ENCODE measurements around the gene HSPA12B. TPM values are rescaled to one million over a fixed set of nuclear protein-coding genes. Genes with fewer than 3 reads are reported as not detected.

Gene HSPA12B
- total RNA-seq, 2 donors from 2014 or later: 1.5 to 1.7 TPM

DNA sequence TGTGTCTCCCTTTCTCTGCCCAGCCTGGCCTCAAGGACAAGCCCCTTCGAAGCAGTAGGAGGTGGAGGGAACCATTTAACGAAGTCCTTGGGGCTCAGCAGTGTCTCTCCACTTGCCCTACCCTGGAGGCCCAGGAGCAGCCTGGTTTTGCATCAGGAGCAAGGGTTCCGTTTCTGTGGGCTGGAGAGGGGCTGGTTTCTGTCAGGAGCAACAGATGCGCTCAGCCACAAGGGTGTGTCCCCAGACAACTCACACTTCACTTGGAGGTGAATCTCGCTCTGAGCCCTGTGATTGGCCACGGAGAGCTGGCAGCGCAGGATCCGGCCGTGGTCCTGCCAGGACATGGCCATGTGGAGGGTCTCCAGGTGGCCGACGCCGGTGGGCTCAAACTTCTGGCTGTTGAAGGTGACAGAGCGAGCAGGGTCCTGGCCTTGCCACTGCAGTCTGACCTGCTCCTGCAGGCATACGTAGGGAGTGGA, 27.0 kb upstream of the HSPA12B start:
- intact Hi-C loops (cut with DNase I): no loop called here
- Histone ChIP-seq H3K4me3 (no peak overlapping the region), H3K27me3 (no peaks in the 10 kb centered on the region), H3K9me3 (no peaks in the 10 kb centered on the region), H3K4me1 (no peaks in the 10 kb centered on the region), H3K27ac (no peak overlapping the region), H3K9ac (ENCODE audit: low read depth in 2 of 2, low read length in 2 of 2) (no peak overlapping the region), H3K36me3 (no peaks in the 10 kb centered on the region)
- TF ChIP-seq CTCF (IDR thresholded peaks at IDR 0.05): no peak
- no peak for DNase-seq

DNA sequence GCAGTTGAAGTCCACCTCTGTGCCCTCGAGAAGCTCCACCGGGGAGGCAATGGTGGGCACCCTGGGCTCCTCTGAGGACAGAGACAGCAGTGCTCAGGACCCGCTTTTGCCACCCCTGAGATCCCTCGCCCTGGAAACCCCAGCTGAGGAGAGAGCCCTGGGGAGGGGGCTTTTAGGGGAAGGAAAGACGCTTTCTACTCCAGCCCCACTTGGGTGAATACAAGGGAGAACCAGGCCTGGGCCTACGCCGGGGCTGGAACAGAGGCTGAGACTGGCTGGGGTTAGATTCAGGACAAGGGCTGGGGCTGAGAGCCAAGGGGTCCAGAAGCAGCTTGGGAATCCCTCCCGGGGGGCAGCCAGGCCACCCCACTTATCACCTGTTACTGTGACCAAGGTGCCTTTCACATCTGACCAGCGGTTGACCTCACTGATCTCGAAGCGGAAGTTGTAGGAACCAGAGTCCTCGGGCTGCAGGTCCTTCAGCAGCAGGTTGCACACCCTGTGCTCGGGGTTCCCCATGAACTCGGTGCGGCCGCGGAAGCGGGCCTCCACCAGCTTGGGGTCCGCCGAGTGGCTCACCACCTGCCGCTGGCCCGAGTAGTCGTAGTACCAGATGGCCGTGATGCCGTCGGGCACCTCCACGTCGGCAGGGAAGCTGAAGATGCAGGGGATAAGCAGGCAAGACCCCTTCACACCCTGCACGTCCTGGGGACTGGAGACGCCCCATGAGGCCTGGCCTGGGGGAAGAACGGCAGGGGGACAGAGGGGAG, 26.3 kb upstream of the HSPA12B start:
- H3K27me3 ChIP-seq: no peaks in the 10 kb centered on the region
- no peak for TF ChIP-seq CTCF (IDR thresholded peaks at IDR 0.05)
- H3K9ac ChIP-seq (ENCODE audit: low read depth in 2 of 2, low read length in 2 of 2): no peak overlapping the region
- H3K4me1 ChIP-seq: no peaks in the 10 kb centered on the region
- no peaks in the 10 kb centered on the region for H3K9me3 ChIP-seq
- no peaks in the 10 kb centered on the region for H3K36me3 ChIP-seq
- no peak overlapping the region for H3K4me3 ChIP-seq
- no peak for DNase-seq
- intact Hi-C loops (cut with DNase I): no loop called here
- no peak overlapping the region for H3K27ac ChIP-seq

DNA sequence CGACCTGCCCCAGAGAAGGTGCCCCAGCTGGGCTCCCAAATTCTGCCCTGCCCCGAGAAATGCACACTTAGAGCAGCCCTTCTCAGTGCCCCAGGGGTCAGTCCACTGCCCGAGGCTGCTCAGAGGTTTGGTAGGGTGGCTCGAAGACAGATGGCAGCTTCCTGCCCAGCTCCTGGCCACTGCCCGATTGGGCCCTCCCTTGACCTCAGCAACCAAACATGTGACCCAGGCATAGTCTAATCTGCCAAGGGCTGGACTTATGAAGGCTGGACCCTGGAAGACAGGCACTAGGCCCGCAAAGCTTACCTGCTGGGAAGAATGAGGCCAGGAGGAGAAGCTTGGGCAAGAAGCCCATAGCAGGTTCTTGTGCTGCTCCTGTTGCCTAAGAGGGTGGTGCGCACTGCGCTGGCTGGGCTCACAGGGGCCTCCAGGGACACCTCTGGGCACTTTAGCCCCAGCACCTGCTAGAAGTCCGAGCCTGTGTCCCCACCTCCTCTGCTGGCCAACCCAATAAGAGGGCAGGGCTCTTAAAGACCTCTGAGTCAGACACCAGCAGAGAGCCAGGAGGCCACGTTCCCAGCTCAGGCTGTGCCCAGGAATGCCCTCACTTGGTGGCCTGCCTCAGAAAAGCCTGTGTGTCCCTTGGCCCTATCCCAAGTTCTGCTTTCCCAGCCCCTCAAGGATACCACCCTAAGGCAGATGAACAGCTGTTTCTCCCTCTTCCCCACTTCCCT, 25.5 kb upstream of the HSPA12B start:
- no peaks in the 10 kb centered on the region for H3K9me3 ChIP-seq
- H3K27ac ChIP-seq: no peak overlapping the region
- no peaks in the 10 kb centered on the region for H3K36me3 ChIP-seq
- no peaks in the 10 kb centered on the region for H3K4me1 ChIP-seq
- no peaks in the 10 kb centered on the region for H3K27me3 ChIP-seq
- no peak overlapping the region for H3K4me3 ChIP-seq
- TF ChIP-seq CTCF (IDR thresholded peaks at IDR 0.05): no peak
- no peak for DNase-seq
- H3K9ac ChIP-seq (ENCODE audit: low read depth in 2 of 2, low read length in 2 of 2): no peak overlapping the region
- intact Hi-C loops (cut with DNase I): no loop called here

DNA sequence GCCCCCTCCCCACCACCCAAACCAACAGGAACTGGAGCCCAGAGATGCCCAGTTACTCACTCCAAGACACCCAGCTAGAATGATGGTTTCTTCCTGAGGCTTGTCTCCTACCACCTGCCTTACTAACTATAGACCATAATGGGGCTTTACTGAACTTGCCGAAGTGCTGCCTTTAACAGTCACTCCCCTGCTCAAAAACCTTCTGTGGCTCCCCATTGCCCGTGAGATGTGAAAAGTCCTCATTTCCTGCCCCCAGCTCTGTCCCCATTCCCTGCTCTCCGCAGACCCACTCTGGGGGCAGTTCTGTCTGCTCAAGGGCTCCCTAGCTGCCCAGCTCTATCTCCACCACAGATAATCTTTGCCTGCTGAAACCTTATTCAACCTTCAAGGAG, 25.0 kb upstream of the HSPA12B start:
- no peak for DNase-seq
- no peaks in the 10 kb centered on the region for H3K9me3 ChIP-seq
- no peak for TF ChIP-seq CTCF (IDR thresholded peaks at IDR 0.05)
- no peaks in the 10 kb centered on the region for H3K36me3 ChIP-seq
- H3K27me3 ChIP-seq: no peaks in the 10 kb centered on the region
- no peak overlapping the region for H3K4me3 ChIP-seq
- no peaks in the 10 kb centered on the region for H3K4me1 ChIP-seq
- no peak overlapping the region for H3K27ac ChIP-seq
- intact Hi-C loops (cut with DNase I): no loop called here
- H3K9ac ChIP-seq (ENCODE audit: low read depth in 2 of 2, low read length in 2 of 2): no peak overlapping the region

DNA sequence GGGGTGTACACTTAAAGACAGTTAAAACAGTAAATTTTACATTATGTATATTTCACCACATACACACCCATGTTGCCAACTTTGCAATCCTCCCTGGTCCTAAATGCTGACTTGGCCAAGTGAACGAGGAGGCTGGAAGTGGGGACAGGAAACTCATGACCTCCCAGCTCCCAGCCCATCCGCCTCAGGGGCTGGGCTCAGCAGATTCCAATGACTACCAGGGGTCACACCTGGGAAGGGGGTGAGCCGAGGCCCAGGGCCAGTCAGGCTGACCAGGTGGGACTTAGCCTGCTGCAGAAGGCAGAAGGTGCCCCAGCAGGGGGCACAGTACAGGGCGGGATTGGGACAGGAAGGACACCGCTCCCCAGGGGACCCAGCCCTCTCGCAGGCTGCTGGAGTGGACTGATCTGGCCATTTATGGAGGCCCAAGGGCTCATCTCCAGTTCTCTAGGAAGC, 22.4 kb upstream of the HSPA12B start:
- H3K4me1 ChIP-seq: no peaks in the 10 kb centered on the region
- no peak overlapping the region for H3K27ac ChIP-seq
- intact Hi-C loops (cut with DNase I): no loop called here
- H3K36me3 ChIP-seq: no peaks in the 10 kb centered on the region
- H3K9me3 ChIP-seq: no peaks in the 10 kb centered on the region
- H3K9ac ChIP-seq (ENCODE audit: low read depth in 2 of 2, low read length in 2 of 2): no peak overlapping the region
- DNase-seq: no peak
- H3K27me3 ChIP-seq: no peaks in the 10 kb centered on the region
- no peak overlapping the region for H3K4me3 ChIP-seq
- no peak for TF ChIP-seq CTCF (IDR thresholded peaks at IDR 0.05)
